Myometrial cell (primary cell): ENCODE data around the gene ATXN7L3. TPM values are rescaled to one million over a fixed set of nuclear protein-coding genes. Genes with fewer than 3 reads are reported as not detected.

Source experiments
- total RNA-seq: library from RNA; depleted of rRNA; stranded (reverse); fragments of >200 nt; gene quantifications from 2 replicates; pipeline ENCODE4 v1.2.3, GENCODE V29; 2015

Gene ATXN7L3
- 45.6 and 50.9 TPM in 2 replicates for total RNA-seq

GRCh38 chr17:44199553-44200477 lies at the start of gene ATXN7L3:
Gene ATXN7L3, minus strand, starts transcription at chr17:44199884. Its CDS starts 1,814 bp downstream, at chr17:44198070.

GRCh38 chr17:44219616-44220212 lies 20.0 kb upstream of the ATXN7L3 start, which contains the start of gene UBTF:
Gene UBTF, minus strand, starts transcription at chr17:44219675. Its CDS starts 1,446 bp downstream, at chr17:44218229.

GRCh38 chr17:44186307-44187130 lies 13.2 kb downstream of the ATXN7L3 start, which contains the start of gene TMUB2:
Gene TMUB2, plus strand, starts transcription at chr17:44186972. Its CDS starts 737 bp downstream, at chr17:44187709.

GRCh38 chr17:44170499-44171201 lies 29.0 kb downstream of the ATXN7L3 start, which contains the start of gene ASB16:
Gene ASB16, plus strand, starts transcription at chr17:44170704. Its CDS starts 86 bp downstream, at chr17:44170790.

Other genes starting within 250 kb of the ATXN7L3 start
- gene PYY, start 245.9 kb downstream of the ATXN7L3 start, total RNA-seq = not detected in 2 replicates
- 10.1 and 10.8 TPM in 2 replicates for gene NAGS, start 195.3 kb downstream of the ATXN7L3 start, total RNA-seq
- gene TMEM101, start 184.9 kb downstream of the ATXN7L3 start, total RNA-seq = 78.2 and 83.9 TPM in 2 replicates
- 50.2 and 60.8 TPM in 2 replicates for gene LSM12, start 133.2 kb downstream of the ATXN7L3 start, total RNA-seq
- gene G6PC3, start 129.1 kb downstream of the ATXN7L3 start, total RNA-seq = 44.8 and 57.4 TPM in 2 replicates
- gene HDAC5, start 76.2 kb downstream of the ATXN7L3 start, total RNA-seq = 28.0 and 38.5 TPM in 2 replicates
- gene HROB, start 58.0 kb downstream of the ATXN7L3 start, total RNA-seq = 4.0 and 5.7 TPM in 2 replicates
- gene ASB16, start 29.2 kb downstream of the ATXN7L3 start, total RNA-seq = not detected in 2 replicates
- gene TMUB2, start 12.9 kb downstream of the ATXN7L3 start, total RNA-seq = 26.8 and 45.3 TPM in 2 replicates
- 30.6 and 35.4 TPM in 2 replicates for gene UBTF, start 19.8 kb upstream of the ATXN7L3 start, total RNA-seq
- not detected in 2 replicates for gene SLC4A1, start 68.3 kb upstream of the ATXN7L3 start, total RNA-seq
- gene RUNDC3A, start 108.7 kb upstream of the ATXN7L3 start, total RNA-seq = not detected in 2 replicates
- gene SLC25A39, start 124.9 kb upstream of the ATXN7L3 start, total RNA-seq = 92.5 and 99.2 TPM in 2 replicates
- gene GRN, start 145.4 kb upstream of the ATXN7L3 start, total RNA-seq = 220 and 254 TPM in 2 replicates
- 2.1 and 11.5 TPM in 2 replicates for gene FAM171A2, start 164.0 kb upstream of the ATXN7L3 start, total RNA-seq
- gene ITGA2B, start 189.8 kb upstream of the ATXN7L3 start, total RNA-seq = 0.86 TPM in 1 of 2 replicates, not detected in the other